GM19043 (cell line): Measurements from ENCODE around the gene PRAMEF2.
"Not testable (repeated sequence)": the region's sequence is repeated elsewhere in the genome, so short reads cannot be mapped to it uniquely, and the experiment has no call there.

Source experiments
- ATAC-seq: cut with Tn5 transposase; IDR thresholded peaks from one replicate; pipeline ENCODE4 v1.9.1; 2021; ENCODE audit warnings: low read depth; ENCODE audit not compliant: unreplicated experiment

The PRAMEF2 gene

GRCh38 chr1:12856786-12857185, at the start of gene PRAMEF2:
Gene PRAMEF2 (plus strand): TSS chr1:12857086. CDS start chr1:12859010, 1,924 bp downstream.
- not testable (repeated sequence) for ATAC-seq

GRCh38 chr1:12809933-12810332, 47.0 kb upstream of the PRAMEF2 start:
- ATAC-seq, result no peak

GRCh38 chr1:12810691-12811408, 46.0 kb upstream of the PRAMEF2 start:
- ATAC-seq, result no peak

- ATAC-seq, result no peak
Observed at GRCh38 chr1:12811409-12811784, 45.5 kb upstream of the PRAMEF2 start.

- ATAC-seq, result not testable (repeated sequence)
Observed at GRCh38 chr1:12819061-12819460, 37.8 kb upstream of the PRAMEF2 start.

GRCh38 chr1:12831310-12831709, 25.6 kb upstream of the PRAMEF2 start, which contains the start of gene PRAMEF11:
Gene PRAMEF11 (minus strand): TSS chr1:12831410. CDS start chr1:12828789, 2,621 bp downstream.
- not testable (repeated sequence) for ATAC-seq

GRCh38 chr1:12833251-12833650, 23.6 kb upstream of the PRAMEF2 start:
- ATAC-seq, result not testable (repeated sequence)

GRCh38 chr1:12848620-12849019, 8.3 kb upstream of the PRAMEF2 start, which contains the start of gene HNRNPCL1:
Gene HNRNPCL1 (minus strand): TSS chr1:12848720. CDS start chr1:12848289, 431 bp downstream.
- not testable (repeated sequence) for ATAC-seq

- no peak for ATAC-seq
Observed at GRCh38 chr1:12851779-12852178, 5.1 kb upstream of the PRAMEF2 start.

GRCh38 chr1:12863131-12863880, 6.4 kb downstream of the PRAMEF2 start:
- not testable (repeated sequence) for ATAC-seq

- not testable (repeated sequence) for ATAC-seq
Observed at GRCh38 chr1:12878453-12878852, 21.6 kb downstream of the PRAMEF2 start.

- not testable (repeated sequence) for ATAC-seq
Observed at GRCh38 chr1:12886101-12886500, 29.2 kb downstream of the PRAMEF2 start, which contains the start of gene PRAMEF4. Gene PRAMEF4 (minus strand): TSS chr1:12886201. CDS start chr1:12883394, 2,807 bp downstream.

- not testable (repeated sequence) for ATAC-seq
Observed at GRCh38 chr1:12898170-12898569, 41.3 kb downstream of the PRAMEF2 start, which contains the start of gene PRAMEF10. Gene PRAMEF10 (minus strand): TSS chr1:12898270. CDS start chr1:12895847, 2,423 bp downstream.

- ATAC-seq, result not testable (repeated sequence)
Observed at GRCh38 chr1:12899186-12899585, 42.3 kb downstream of the PRAMEF2 start.

- not testable (repeated sequence) for ATAC-seq
Observed at GRCh38 chr1:12903793-12904572, 47.1 kb downstream of the PRAMEF2 start.
